Activated effector memory CD4-positive, alpha-beta T cell treated with anti-CD3 and anti-CD28 coated beads, Interleukin-2, amount 50 U/mL, for 16 hours (primary cell): ENCODE data around the gene SPATC1L.
"Not testable (repeated sequence)": the region's sequence is repeated elsewhere in the genome, so short reads cannot be mapped to it uniquely, and the experiment has no call there.

Experiments used
- DNase-seq: peaks from one replicate; pipeline ENCODE4 v3.0.0-alpha.2; 2020

Gene SPATC1L

GRCh38 chr21:46199436-46200373 is 15.4 kb upstream of the SPATC1L start:
- DNase-seq, result no peak

DNA sequence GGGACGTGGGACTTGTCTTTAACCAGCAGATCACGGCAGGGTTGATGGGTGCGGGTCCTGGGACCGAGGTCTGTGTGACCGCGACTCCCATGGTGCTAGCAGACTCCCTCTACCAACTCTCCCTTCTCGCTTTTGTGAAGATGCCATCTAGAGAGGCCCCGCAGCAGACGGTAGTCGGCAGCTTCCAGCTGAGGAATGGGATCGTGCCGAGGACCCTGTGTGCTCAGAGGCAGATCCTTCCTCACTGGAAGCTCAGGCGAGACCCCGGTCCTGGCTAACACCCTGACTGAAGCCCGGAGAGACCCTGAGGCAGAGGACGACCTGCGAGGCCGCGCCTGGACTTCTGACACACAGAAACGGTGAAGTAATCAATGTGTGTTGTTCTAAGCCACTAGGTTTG is 12.5 kb upstream of the SPATC1L start:
- no peak for DNase-seq

DNA sequence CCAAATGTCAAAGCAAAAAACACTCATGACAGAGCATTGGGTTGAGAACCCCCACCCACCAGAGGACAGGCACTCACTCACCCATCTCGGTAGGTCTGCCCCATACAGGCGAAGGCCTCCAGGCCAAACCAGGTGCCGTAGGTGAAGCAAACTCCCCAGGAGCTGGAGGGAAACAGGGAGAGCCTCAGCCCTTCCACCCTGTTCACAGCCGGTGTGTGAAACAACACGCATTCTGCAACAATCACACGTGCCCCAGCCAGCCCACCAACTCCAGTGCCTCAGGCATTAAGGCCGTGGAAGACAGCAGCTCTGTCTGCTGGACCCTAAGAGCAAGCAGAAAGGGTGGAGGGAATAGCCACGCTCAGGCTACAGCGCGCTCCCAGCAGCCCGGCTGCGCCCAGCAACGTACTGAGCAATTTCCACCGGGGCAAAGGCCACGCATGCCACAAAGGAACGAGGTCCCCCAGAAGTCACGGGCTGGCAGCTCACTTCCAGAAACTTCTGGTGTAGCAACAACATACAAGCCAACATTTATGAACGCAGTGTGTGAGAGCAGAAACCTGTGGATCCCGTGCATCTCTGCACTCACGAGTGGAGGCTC is 11.4 kb upstream of the SPATC1L start:
- no peak for DNase-seq

- DNase-seq, result peak; percentile 59
These were observed 10.4 kb upstream of the SPATC1L start for GRCh38 chr21:46194374-46195334.

- no peak for DNase-seq
These were observed 9.6 kb upstream of the SPATC1L start for GRCh38 chr21:46193829-46194373.

DNA sequence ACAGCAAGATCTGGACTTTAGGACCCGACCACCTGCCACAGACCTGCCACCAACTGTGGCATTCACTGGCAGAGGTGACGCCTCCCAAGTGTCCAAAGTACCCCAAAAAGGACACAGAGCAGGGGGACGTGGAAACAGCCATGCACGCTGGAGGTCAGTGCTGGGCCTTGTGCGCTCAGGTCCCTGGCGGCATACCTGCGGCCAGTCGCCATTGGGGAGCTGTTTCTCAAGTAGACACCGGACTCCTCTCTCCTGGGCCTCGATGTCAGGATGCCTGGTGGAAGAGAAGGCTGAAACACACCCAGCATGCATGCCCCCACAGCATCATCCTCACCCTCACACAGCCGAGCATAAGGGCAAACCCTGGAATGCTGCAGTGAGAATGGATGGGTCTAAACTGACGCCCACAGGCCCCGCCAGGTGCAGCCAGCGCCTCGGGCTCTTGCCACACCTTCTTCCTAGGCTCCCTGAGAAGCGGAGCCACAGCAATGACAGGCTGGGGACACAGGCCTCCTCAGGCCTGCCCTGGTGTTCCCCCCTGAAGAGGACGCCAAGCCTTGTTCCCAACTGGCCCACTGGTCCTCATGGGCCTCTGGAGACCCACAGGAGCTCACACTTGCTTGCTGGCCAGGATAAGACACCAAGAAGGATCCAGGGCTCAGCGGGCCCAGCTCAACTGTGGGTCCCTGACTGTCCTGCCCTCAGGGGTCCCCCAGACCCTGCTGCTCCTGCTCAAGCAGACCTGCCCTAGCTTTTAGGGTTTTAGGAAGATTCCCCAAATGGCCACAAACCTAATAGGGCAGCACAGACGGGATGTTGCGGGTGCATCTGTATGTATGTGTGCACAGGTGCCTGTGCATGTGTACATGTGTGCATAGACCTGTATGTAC is 7.7 kb upstream of the SPATC1L start:
- no peak for DNase-seq

GRCh38 chr21:46191257-46191685 is 7.0 kb upstream of the SPATC1L start:
- DNase-seq, result peak; percentile 59

- no peak for DNase-seq
These were observed 6.4 kb upstream of the SPATC1L start for GRCh38 chr21:46190491-46191131.

- no peak for DNase-seq
These were observed 5.8 kb upstream of the SPATC1L start for GRCh38 chr21:46189959-46190490.

DNA sequence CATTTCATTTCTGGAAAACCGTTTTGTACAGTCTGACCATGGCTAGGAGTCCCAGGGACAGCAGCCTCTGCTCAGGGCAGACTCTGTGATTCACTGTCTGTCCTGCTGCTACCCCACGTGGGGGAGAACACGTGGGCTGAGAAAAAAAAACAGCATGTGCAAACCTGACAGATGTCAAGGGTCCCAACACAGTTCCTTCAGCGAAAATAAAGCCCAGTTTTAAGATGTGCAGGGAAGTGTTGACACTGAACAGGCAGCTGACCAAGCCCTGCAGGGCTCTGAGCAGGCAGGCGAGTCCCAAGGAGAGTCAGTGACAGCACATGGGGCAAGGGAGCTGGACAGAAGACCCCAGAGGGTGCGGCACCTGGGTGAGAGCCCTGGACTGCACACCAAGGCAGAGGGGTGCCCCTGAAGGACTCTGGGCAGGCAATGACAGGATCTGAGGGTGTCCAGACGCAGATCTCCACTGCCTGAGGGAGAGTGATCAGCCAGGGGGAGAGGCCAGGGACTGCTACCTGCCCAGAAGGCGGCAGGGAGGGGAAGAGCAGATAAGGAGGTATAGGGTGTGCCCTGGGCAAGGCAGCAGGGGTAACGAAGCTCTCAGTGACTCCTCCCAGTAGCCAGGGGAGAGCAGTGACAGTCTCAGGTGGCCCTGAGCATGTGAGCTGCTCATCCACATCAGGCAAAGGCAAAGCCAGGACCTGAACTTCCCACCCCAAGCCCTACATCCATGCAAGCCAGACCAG is 5.1 kb upstream of the SPATC1L start:
- no peak for DNase-seq

GRCh38 chr21:46188226-46189212 is 4.3 kb upstream of the SPATC1L start:
- DNase-seq, result no peak

DNA sequence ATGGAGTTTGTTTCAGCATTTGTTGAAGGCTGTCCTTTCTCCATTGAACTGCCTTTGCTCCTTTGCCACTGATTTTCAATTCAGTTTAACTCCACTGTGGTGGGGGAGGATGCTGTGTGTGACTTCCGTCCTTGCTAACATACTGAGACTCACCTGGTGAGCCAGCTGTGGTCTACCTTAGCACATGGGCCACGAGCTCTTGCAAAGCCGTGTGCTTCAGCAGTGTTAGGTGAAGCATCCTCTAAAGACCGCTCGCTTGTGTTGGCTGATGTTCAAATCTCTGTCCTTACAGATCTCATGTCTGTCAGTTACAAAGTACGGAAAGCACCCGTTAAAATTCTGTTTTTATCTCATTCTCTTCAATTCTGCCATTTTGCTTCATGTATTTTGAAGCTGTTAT is 3.6 kb upstream of the SPATC1L start:
- no peak for DNase-seq

- no peak for DNase-seq
These were observed 3.0 kb upstream of the SPATC1L start for GRCh38 chr21:46187261-46187660.

GRCh38 chr21:46185716-46186115 is 1.5 kb upstream of the SPATC1L start:
- no peak for DNase-seq

DNA sequence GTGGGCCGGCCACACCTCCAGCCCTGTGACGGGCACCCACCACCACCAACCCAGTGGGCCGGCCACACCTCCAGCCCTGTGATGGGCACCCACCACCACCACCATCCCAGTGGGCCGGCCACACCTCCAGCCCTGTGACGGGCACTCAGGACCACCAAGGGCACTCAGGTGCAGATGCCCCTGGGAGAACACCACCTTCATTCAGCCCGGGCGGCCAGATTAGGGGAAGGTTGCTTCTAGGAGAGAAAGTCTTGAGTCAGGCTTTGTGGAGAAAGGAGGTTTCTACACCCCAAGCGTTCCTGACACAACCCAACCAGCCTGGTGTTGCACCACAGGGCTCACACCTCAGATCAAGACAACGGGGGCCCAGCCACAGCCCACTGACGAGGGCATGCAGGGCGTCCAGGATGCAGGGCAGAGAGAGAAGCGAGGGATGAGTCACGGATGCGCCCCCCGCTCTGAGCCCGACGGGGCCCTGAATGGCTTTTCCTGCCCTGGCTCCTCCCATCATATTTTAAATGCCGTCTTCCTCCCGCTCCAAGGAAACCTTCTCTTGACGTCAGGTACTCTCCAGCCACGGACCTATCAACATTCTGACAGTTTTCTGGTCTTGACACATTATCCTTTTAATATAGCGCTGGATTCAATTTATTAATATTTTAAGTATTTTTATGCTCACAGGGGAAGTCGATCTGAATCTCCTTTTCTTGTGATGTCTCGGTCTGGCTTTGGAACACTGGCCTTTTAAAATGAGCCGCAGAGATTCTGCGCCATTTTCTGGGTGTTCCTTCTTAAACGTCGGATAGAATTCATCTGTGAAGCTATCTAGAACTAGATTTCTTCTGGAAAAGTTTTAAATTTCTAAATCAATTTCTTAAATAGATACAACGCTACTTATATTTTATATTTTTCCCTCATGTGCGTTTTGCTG is 631 bp upstream of the SPATC1L start:
- DNase-seq, result peak; percentile 90

DNA sequence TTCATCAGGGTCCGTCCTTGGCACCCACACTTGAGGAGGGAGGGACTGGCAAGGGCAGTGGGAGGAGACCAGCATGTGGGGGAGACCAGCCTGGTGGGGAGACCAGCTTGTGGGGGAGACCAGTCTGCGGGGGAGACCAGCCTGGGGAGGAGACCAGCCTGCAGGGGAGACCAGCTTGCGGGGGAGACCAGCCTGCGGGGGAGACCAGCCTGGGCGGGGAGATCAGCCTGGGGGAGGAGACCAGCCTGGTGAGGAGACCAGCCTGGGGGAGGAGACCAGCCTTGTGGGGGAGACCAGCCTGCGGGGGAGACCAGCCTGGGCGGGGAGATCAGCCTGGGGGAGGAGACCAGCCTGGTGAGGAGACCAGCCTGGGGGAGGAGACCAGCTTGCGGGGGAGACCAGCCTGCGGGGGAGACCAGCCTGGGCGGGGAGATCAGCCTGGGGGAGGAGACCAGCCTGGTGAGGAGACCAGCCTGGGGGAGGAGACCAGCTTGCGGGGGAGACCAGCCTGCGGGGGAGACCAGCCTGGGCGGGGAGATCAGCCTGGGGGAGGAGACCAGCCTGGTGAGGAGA is 836 bp downstream of the SPATC1L start:
- DNase-seq, result not testable (repeated sequence)
